ENCODE data around the gene PRMT1.

GRCh38 chr19:49692147-49692506 is 15.1 kb downstream of the PRMT1 start:
- no peak for TF ChIP-seq CTCF (IDR thresholded peaks at IDR 0.05)
- no peak for TF ChIP-seq REST (IDR thresholded peaks at IDR 0.05; ENCODE audit: insufficient read depth in 1 of 2, low read depth in 2 of 2, low read length in 1 of 2)
- TF ChIP-seq POLR2AphosphoS5 (IDR thresholded peaks at IDR 0.05; ENCODE audit: low read depth, low read length) = no peak
